Measurements from ENCODE around the gene PDXP. TPM values are rescaled to one million over a fixed set of nuclear protein-coding genes. Genes with fewer than 3 reads are reported as not detected.

PDXP gene
- total RNA-seq, 1 experiment from 2014 or later: 10.5 TPM

DNA sequence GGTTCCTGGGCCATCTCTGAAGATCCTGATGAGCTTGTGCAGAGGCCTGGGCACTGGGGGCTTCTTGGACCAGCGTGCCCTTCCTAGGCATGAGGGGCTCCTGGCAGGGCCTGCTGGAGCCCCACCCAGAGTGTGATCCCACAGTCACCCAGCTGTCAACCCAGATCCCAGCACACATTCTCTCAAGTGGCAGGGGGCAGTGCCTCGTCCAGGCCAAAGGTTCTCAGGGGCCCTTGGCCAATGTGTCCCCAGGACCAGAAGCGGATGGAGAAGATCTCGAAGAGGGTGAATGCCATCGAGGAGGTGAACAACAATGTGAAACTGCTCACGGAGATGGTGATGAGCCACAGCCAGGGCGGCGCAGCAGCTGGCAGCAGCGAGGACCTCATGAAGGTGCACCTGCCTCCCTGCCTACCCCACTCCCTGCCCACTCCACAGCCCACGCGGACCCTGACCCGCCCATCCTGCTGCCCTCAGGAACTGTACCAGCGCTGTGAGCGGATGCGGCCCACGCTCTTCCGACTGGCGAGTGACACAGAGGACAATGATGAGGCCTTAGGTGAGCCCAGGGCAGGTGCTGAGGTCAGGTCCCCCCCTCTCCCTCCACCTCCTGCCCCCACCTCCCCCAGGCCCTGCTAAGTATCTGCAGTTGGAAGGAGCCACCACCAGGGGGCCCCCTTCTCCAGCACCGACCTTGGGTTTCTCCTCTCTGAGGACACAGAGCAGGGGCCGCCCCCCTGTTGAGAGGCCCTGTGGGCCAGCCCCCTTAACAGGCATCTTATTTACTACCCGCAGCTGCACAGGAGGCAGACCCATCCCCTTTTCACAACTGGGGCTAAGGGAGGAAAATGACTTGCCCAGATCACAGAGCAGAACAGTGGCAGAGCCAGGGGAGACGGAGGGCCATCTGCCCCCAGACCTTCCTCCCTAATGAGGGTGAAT lies 35.2 kb upstream of the PDXP start:
- ChIA-PET CTCF (interaction anchor here (0.6 to 1.9 kb wide), 16 partner anchors 9 to 879 kb away, joined by 3 to 15 read pairs (median 4); a partner anchor contains a TSS), POLR2A (no interaction called here)
- no peaks in the 10 kb centered on the region for H3K9me3 Mint-ChIP-seq (ENCODE audit: unreplicated experiment)
- H3K27me3 Mint-ChIP-seq (ENCODE audit: insufficient read depth, unreplicated experiment): no peaks in the 10 kb centered on the region
- no peaks in the 10 kb centered on the region for H3K4me1 Mint-ChIP-seq (ENCODE audit: insufficient read depth, unreplicated experiment)
- intact Hi-C loops (cut with micrococcal nuclease): loop anchor here (1.0 kb wide), 2 partner anchors 58 to 168 kb away; no protein-coding TSS in a partner anchor
- no peak overlapping the region for H3K27ac Mint-ChIP-seq (ENCODE audit: low read depth, unreplicated experiment)
- peaks cover 40% of the 10 kb centered on the region for H3K36me3 Mint-ChIP-seq (ENCODE audit: insufficient read depth, unreplicated experiment)
- TF ChIP-seq CTCF (IDR thresholded peaks at IDR 0.05; ENCODE audit: unreplicated experiment): peak; percentile 70
- peak; percentile 63 for DNase-seq (ENCODE audit: unreplicated experiment)
- no TSS peak for BruUV-seq (replicated peaks)
- no peak overlapping the region for H3K4me3 Mint-ChIP-seq (ENCODE audit: unreplicated experiment)

DNA sequence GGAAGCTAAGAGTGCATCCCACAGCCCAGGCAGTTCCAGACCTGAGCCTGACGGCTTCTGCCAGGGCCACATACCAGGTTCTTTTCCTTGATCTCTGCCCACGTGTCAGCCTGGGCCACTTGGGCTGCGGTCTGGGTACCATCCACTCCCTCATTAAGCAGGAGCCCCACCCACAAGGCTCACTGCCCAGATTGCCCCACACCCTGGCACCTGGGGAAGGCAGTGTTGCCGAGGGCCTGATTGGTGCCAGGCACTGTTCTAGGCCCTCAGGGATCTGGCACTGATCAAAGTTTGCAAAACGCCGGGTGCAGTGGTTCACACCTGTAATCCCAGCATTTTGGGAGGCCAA lies 34.5 kb upstream of the PDXP start:
- Mint-ChIP-seq H3K36me3 (ENCODE audit: insufficient read depth, unreplicated experiment) (peaks cover 33% of the 10 kb centered on the region), H3K4me3 (ENCODE audit: unreplicated experiment) (no peak overlapping the region), H3K9me3 (ENCODE audit: unreplicated experiment) (no peaks in the 10 kb centered on the region), H3K27ac (ENCODE audit: low read depth, unreplicated experiment) (no peak overlapping the region), H3K4me1 (ENCODE audit: insufficient read depth, unreplicated experiment) (no peaks in the 10 kb centered on the region), H3K27me3 (ENCODE audit: insufficient read depth, unreplicated experiment) (no peaks in the 10 kb centered on the region)
- intact Hi-C loops (cut with micrococcal nuclease): no loop called here
- TF ChIP-seq CTCF (IDR thresholded peaks at IDR 0.05; ENCODE audit: unreplicated experiment): no peak
- ChIA-PET POLR2A (no interaction called here), CTCF (interaction anchor here (0.6 to 1.9 kb wide), 10 partner anchors 9 to 879 kb away, joined by 3 to 15 read pairs (median 3); a partner anchor contains a TSS)
- no TSS peak for BruUV-seq (replicated peaks)
- DNase-seq (ENCODE audit: unreplicated experiment): peak; percentile 65

- Mint-ChIP-seq H3K27me3 (ENCODE audit: insufficient read depth, unreplicated experiment) (no peaks in the 10 kb centered on the region), H3K4me1 (ENCODE audit: insufficient read depth, unreplicated experiment) (no peaks in the 10 kb centered on the region), H3K9me3 (ENCODE audit: unreplicated experiment) (no peaks in the 10 kb centered on the region), H3K4me3 (ENCODE audit: unreplicated experiment) (no peak overlapping the region), H3K36me3 (ENCODE audit: insufficient read depth, unreplicated experiment) (peaks cover 25% of the 10 kb centered on the region), H3K27ac (ENCODE audit: low read depth, unreplicated experiment) (no peak overlapping the region)
- ChIA-PET POLR2A (no interaction called here), CTCF (interaction anchor here (0.6 to 10.9 kb wide), 10 partner anchors 9 to 647 kb away, joined by 3 to 112 read pairs (median 4); no protein-coding TSS in a partner anchor)
- intact Hi-C loops (cut with micrococcal nuclease): no loop called here
- DNase-seq (ENCODE audit: unreplicated experiment): no peak
- no TSS peak for BruUV-seq (replicated peaks)
- TF ChIP-seq CTCF (IDR thresholded peaks at IDR 0.05; ENCODE audit: unreplicated experiment): no peak
These were observed 33.6 kb upstream of the PDXP start for GRCh38 chr22:37624876-37625275.

GRCh38 chr22:37625737-37626136 lies 32.8 kb upstream of the PDXP start:
- no peak for DNase-seq (ENCODE audit: unreplicated experiment)
- no peak for TF ChIP-seq CTCF (IDR thresholded peaks at IDR 0.05; ENCODE audit: unreplicated experiment)
- ChIA-PET POLR2A (interaction anchor here (0.6 kb wide), 1 partner anchor 232 kb away, joined by 4 read pairs; no protein-coding TSS in a partner anchor), CTCF (interaction anchor here (0.7 to 10.9 kb wide), 6 partner anchors 11 to 56 kb away, joined by 3 to 112 read pairs (median 4); partner anchors contain the start of gene SH3BP1)
- Mint-ChIP-seq H3K27ac (ENCODE audit: low read depth, unreplicated experiment) (no peak overlapping the region), H3K36me3 (ENCODE audit: insufficient read depth, unreplicated experiment) (peaks cover 19% of the 10 kb centered on the region), H3K4me1 (ENCODE audit: insufficient read depth, unreplicated experiment) (no peaks in the 10 kb centered on the region), H3K9me3 (ENCODE audit: unreplicated experiment) (no peaks in the 10 kb centered on the region), H3K4me3 (ENCODE audit: unreplicated experiment) (no peak overlapping the region), H3K27me3 (ENCODE audit: insufficient read depth, unreplicated experiment) (no peaks in the 10 kb centered on the region)
- BruUV-seq (replicated peaks): no TSS peak
- intact Hi-C loops (cut with micrococcal nuclease): no loop called here
